SKM-1 (cell line): ENCODE data around the gene PLTP.
A peak's percentile ranks its signal among the peaks of the same experiment; 100 is the strongest.
"Not testable (repeated sequence)": the region's sequence is repeated elsewhere in the genome, so short reads cannot be mapped to it uniquely, and the experiment has no call there.

Experiments
- DNase-seq: peaks from one replicate; lab custom pipeline; 2025; ENCODE audit not compliant: unreplicated experiment; lab: John Stamatoyannopoulos, UW

PLTP gene

GRCh38 chr20:45880988-45881788 lies 30.8 kb downstream of the PLTP start, which contains the start of gene ZSWIM1:
TSS of gene ZSWIM1 (plus strand) at chr20:45881227. CDS start at chr20:45882593, 1,366 bp downstream.
- DNase-seq: peak; percentile 93

- DNase-seq: no peak
Measured at GRCh38 chr20:45878076-45878761, 33.7 kb downstream of the PLTP start.

GRCh38 chr20:45874576-45874975 lies 37.4 kb downstream of the PLTP start:
- no peak for DNase-seq

GRCh38 chr20:45874104-45874481 lies 37.9 kb downstream of the PLTP start:
- not testable (repeated sequence) for DNase-seq

GRCh38 chr20:45873409-45874103 lies 38.4 kb downstream of the PLTP start:
- no peak for DNase-seq

GRCh38 chr20:45872626-45873025 lies 39.3 kb downstream of the PLTP start:
- no peak for DNase-seq

GRCh38 chr20:45867819-45868176 lies 44.2 kb downstream of the PLTP start:
- DNase-seq: no peak

- no peak for DNase-seq
Measured at GRCh38 chr20:45867136-45867818, 44.7 kb downstream of the PLTP start.

GRCh38 chr20:45866454-45866853 lies 45.5 kb downstream of the PLTP start:
- DNase-seq: no peak

- no peak for DNase-seq
Measured at GRCh38 chr20:45863543-45864470, 48.1 kb downstream of the PLTP start.

GRCh38 chr20:45861221-45862075 lies 50.5 kb downstream of the PLTP start:
- no peak for DNase-seq

- no peak for DNase-seq
Measured at GRCh38 chr20:45860560-45861220, 51.3 kb downstream of the PLTP start.

- DNase-seq: no peak
Measured at GRCh38 chr20:45859916-45860315, 52.0 kb downstream of the PLTP start.

- DNase-seq: no peak
Measured at GRCh38 chr20:45857882-45858216, 54.1 kb downstream of the PLTP start.

- DNase-seq: peak; percentile 99
Measured at GRCh38 chr20:45857114-45857881, 54.7 kb downstream of the PLTP start, which contains the start of the genes ACOT8 and ZSWIM3. TSS of gene ACOT8 (minus strand) at chr20:45857392. CDS start at chr20:45857315, 77 bp downstream. TSS of gene ZSWIM3 (plus strand) at chr20:45857614. CDS start at chr20:45857826, 212 bp downstream.

- DNase-seq: no peak
Measured at GRCh38 chr20:45853484-45853883, 58.5 kb downstream of the PLTP start.

GRCh38 chr20:45852326-45852725 lies 59.6 kb downstream of the PLTP start:
- no peak for DNase-seq

GRCh38 chr20:45851501-45851900 lies 60.5 kb downstream of the PLTP start:
- no peak for DNase-seq
